HG03060 (cell line): ENCODE measurements around the gene CNTN4.
"Not testable (repeated sequence)": the region's sequence is repeated elsewhere in the genome, so short reads cannot be mapped to it uniquely, and the experiment has no call there.

Experiments
- ATAC-seq: cut with Tn5 transposase; IDR thresholded peaks from one replicate; pipeline ENCODE4 v1.9.1; 2021; ENCODE audit warnings: low read depth, moderate number of reproducible peaks; ENCODE audit not compliant: unreplicated experiment

Gene CNTN4

GRCh38 chr3:2879023-2879422, 780.4 kb downstream of the CNTN4 start:
- no peak for ATAC-seq

DNA sequence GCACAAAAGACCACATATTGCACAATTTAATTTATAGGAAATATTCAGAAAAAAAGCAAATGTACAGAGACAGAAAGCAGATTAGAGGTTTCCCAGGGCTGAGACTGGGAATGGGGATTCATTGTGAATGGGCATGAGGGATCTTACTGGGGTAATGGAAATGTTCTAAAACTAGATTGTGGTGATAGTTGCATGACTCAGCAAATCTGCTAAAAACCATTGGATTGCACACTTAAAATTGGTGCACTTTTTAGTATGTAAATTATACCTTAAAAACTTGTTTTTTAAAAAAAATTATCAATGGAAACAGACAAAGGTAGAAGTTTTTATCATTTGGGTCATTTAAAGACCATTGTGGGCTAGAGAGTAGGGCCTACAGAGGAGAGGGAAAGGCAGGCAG, 780.9 kb downstream of the CNTN4 start:
- no peak for ATAC-seq

DNA sequence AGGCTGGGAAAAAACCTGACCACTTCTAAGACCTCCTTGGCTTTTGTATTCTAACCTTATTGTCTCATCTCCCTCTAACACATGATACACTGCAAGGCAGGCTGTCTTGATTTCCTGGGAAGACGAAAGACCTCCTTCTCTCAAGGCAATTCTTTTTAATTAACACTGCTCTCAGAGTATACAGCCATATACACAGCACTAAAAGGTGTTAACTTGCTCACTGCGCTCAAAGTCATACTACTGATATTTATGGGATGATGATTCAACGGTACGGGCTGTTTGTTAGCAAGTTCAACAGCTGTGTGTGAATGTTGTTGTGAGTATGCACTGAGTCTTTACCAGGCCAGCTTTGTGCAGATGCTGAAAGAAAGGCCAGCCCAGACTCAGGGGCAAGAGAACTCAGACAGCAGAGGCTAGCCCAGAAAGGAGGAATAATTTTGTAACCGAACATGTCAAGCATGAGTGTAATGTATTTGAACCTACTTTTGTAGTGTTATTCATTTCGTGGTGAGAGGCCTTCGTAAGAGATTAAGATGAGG, 781.6 kb downstream of the CNTN4 start:
- ATAC-seq, result no peak

- ATAC-seq, result no peak
Observed at GRCh38 chr3:2883283-2883682, 784.6 kb downstream of the CNTN4 start.

DNA sequence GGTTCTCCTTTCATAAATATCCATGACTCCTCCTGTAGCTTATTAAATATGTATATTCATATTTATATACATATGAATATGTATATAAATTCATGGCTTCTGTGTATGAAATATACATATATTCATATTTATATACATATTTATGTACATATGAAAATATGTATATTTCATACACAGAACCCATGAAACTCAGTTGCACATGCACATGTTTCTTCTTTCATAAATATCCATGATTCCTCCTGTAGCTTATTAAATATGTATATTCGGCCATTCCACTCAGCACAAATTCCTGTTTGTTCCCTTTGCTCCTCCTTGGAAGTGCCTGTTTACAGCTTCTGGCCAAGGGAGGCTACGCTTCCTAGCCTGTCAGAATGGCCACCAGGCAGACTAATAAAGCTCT, 789.9 kb downstream of the CNTN4 start:
- no peak for ATAC-seq

DNA sequence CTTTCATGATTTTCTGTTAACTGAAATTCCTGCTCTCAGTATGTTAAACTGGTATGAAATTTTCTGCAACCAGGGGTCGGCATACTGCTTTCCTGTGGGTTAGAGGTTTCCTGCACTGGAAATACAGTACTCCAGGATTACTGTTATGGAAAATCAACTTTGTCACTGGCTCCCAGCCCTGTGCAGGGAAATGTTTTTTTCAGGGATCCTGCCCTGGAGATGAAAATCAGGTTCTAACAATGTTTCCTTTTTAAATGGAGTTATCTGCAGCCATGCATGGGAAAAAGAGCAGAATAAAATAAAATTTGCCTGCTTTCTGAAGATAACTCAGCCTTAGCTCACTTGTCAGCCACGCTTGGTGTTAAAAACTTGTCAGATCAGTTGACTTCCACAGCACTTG, 791.1 kb downstream of the CNTN4 start:
- ATAC-seq, result no peak

GRCh38 chr3:2896308-2896939, 797.8 kb downstream of the CNTN4 start:
- no peak for ATAC-seq

DNA sequence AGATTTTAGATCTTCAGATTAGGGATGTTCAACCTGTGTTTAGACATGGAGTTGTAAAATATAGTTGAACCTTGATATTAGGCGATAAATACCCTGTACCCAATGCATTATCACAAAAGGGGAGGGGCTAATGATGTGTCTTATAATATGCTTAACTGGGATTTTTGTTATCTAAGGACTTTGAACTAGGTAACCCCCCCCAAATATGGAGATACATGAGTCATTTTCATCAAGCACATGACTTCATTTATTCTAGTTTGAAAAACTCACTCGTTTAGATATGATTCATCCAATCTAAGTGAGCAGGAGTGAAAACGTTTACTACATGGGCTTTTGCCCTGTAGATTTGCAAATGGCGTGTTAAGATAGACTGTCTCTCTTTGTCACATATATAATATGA, 799.2 kb downstream of the CNTN4 start:
- ATAC-seq, result no peak

- ATAC-seq, result no peak
Observed at GRCh38 chr3:2898591-2899353, 800.1 kb downstream of the CNTN4 start.

DNA sequence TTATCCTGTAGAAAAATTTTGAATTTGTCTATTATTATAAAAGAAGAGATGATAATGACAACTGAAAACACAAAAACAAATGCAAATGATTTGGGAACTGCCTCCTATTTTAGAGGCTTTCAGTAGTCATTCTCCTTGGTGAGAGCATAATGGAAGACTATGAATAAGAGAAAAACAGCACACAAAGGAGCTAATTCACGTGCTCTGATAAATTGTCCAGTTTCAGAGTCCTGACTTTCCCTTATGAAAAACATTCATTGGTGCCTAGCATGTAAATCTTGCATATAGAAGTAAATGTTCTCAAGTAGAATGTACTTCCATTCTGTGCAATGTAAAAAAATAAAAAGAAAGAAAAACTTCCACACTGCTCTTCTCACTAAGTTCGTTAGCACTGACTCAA, 805.4 kb downstream of the CNTN4 start:
- no peak for ATAC-seq

DNA sequence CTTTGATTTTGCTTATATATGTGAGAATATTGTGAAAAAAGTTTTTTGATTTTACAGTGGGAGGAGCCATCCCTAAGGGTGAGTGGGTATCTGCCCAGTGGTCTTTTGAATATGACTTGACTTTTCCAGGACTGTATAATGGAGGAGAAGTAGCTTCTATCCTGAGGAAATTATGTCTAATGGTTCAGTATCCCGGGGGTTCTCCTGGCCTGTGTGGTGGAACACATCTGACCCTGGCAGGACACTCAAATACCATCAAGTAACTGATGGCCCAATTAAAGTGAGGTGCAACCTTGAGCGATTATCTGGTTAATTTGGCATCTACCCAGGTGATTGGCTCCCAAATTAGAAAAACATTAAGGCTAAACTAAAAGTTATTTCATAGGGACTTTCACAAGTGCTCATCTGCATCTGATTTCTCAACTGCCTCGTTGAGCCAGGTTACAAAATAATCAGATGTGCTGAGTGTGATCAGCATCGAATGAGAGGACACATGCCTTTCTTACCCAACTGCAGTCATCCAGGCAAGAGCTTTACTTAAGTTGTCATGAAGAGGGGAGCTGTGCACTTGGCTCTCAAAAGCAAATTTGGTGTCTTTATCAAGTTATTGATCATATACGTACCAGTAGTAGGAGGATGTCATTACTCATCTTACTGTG, 810.2 kb downstream of the CNTN4 start:
- no peak for ATAC-seq

DNA sequence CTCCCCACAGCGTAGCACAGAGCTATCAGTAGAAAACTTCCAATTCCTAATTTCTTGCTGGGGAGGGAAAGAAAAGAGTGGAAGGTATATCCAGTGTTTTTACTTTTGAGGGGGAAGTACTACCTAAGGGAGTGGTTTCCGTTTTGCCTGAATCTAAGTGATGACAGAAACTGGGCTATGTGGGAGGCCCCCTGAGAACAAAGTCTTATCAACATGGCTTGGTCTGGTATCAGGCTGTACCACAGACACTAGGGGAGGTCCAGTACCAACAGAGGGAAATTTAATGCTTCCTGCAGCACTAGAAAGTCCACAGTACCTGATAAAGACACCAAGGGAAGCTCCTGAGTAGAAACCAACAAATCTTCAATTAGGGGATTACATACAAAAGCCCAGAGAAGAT, 812.3 kb downstream of the CNTN4 start:
- no peak for ATAC-seq

GRCh38 chr3:2915826-2916225, 817.2 kb downstream of the CNTN4 start:
- ATAC-seq, result no peak

GRCh38 chr3:2916640-2917039, 818.0 kb downstream of the CNTN4 start:
- ATAC-seq, result not testable (repeated sequence)

GRCh38 chr3:2920103-2920502, 821.4 kb downstream of the CNTN4 start:
- peak; percentile 59 for ATAC-seq

DNA sequence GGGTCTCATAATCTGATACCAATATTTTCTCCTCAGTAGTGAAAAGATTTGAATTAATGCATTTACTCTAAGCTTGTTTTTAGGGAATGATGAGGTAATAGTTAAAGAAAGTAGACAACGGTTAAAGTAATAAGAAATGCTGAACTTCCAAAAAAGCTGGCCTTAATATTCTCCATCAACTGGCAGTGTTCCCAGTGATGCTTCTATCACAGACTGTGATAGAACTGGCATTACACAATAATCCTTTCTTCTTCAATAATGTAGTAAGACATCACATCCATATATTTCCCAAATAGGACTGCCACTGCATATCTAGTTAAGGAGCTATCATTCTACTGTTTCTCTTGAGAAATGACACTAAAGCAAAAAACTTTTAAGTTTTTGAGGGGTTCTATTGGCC, 822.8 kb downstream of the CNTN4 start:
- no peak for ATAC-seq

- peak; percentile 41 for ATAC-seq
Observed at GRCh38 chr3:2921903-2922302, 823.2 kb downstream of the CNTN4 start.

DNA sequence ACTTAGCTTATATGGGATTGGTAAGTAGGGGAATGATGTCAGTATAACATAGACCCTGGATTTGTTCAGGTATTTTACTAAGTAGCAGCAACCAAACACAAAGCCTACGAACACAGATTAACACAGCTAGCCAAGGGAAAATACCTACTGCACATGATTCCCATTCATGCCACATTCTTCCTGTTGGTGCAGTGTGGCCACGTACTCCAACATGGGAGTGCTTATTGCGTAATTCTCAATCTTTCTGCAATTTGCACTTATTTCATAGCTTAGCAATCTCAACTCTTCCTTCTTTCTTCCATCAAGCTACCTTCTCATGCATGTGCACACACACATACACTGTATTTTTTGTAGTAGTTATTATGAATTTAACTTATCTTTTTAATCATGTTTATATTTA, 824.7 kb downstream of the CNTN4 start:
- ATAC-seq, result no peak

- no peak for ATAC-seq
Observed at GRCh38 chr3:2927259-2927658, 828.6 kb downstream of the CNTN4 start.

DNA sequence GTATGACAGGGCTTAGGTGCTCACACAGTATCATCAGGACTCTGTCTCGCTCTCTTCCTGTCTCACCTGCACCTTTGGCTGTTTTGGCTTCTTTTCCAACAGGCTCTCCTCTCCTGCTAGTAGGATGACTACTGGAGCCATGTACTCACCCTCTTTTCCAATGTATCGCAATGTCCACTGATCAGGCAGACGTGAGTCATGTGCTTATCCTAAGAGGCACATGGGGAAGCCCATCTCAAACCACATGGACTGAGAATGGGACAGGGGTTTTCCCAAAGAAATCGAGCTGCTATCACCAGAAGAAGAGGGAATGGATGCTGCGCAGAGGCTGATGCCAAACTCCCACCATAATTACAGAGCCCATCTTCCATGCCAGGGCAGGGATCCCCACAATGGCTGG, 830.9 kb downstream of the CNTN4 start:
- ATAC-seq, result no peak

GRCh38 chr3:2931265-2931664, 832.6 kb downstream of the CNTN4 start:
- ATAC-seq, result no peak

DNA sequence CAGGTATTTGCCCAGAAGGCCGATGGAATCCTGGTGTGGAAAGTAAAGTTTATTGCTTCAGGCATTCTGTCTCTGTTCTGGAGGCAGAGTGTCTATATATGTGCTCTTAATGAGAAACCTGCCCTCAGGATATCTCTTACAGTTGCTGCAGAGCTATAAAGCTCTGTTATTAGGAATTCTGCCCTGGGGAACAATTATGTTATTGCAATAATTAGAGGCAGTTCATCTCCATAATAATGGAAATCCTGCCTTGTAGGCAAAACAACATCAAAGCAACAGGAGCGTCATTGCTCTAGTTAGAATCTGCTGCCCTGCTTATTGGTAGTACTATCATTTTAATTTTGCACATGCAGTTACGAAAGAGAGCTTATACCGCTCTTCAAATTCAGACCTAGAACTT, 835.9 kb downstream of the CNTN4 start:
- no peak for ATAC-seq
